Mesenteric fat pad (tissue), 1 donor: ENCODE measurements around the gene IGLL5. TPM values are rescaled to one million over a fixed set of nuclear protein-coding genes. Genes with fewer than 3 reads are reported as not detected.

Source experiments
- DNase-seq: peaks from one replicate; pipeline ENCODE4 v3.0.0-alpha.2; 2020; ENCODE audit warnings: low spot score
- total RNA-seq: library from RNA; stranded (reverse); fragmentation: NEBNext Ultra II Directional; extraction: Animal tissue kit (Norgen Biotek cat#: 25700); gene quantifications from one replicate; pipeline ENCODE4 v1.2.1, GENCODE V29; 2021
- donor health status: DM: yes; HTN: yes; CAD: no.

IGLL5 gene
- total RNA-seq, 1 donor from 2014 or later, result not detected

GRCh38 chr22:22858559-22858937, 29.1 kb upstream of the IGLL5 start:
- no peak for DNase-seq

- no peak for DNase-seq
Observed at GRCh38 chr22:22863001-22863400, 24.6 kb upstream of the IGLL5 start.

- DNase-seq, result no peak
Observed at GRCh38 chr22:22865311-22866072, 22.1 kb upstream of the IGLL5 start.

- DNase-seq, result no peak
Observed at GRCh38 chr22:22866381-22867111, 21.1 kb upstream of the IGLL5 start.

- DNase-seq, result no peak
Observed at GRCh38 chr22:22867996-22868715, 19.5 kb upstream of the IGLL5 start.

GRCh38 chr22:22870577-22871404, 16.8 kb upstream of the IGLL5 start:
- DNase-seq, result peak; percentile 20

GRCh38 chr22:22871536-22872278, 15.9 kb upstream of the IGLL5 start:
- peak; percentile 39 for DNase-seq

- DNase-seq, result peak; percentile 47
Observed at GRCh38 chr22:22872722-22873708, 14.6 kb upstream of the IGLL5 start.

GRCh38 chr22:22877523-22878210, 9.9 kb upstream of the IGLL5 start:
- DNase-seq, result peak; percentile 90

GRCh38 chr22:22878211-22878570, 9.4 kb upstream of the IGLL5 start:
- no peak for DNase-seq

- DNase-seq, result peak; percentile 53
Observed at GRCh38 chr22:22878801-22879674, 8.6 kb upstream of the IGLL5 start.

GRCh38 chr22:22879675-22880155, 7.9 kb upstream of the IGLL5 start:
- peak; percentile 47 for DNase-seq

- peak; percentile 67 for DNase-seq
Observed at GRCh38 chr22:22880645-22881044, 7.0 kb upstream of the IGLL5 start.

GRCh38 chr22:22881116-22882000, 6.3 kb upstream of the IGLL5 start:
- DNase-seq, result peak; percentile 49

GRCh38 chr22:22882033-22882717, 5.4 kb upstream of the IGLL5 start:
- DNase-seq, result peak; percentile 47
